SKM-1 treated with dmso at 0.1 percent for 144 hours (cell line): ENCODE data around the gene RNF4.
A peak's percentile ranks its signal among the peaks of the same experiment; 100 is the strongest.
"Not testable (repeated sequence)": the region's sequence is repeated elsewhere in the genome, so short reads cannot be mapped to it uniquely, and the experiment has no call there.

ENCODE experiments used
- DNase-seq: peaks from one replicate; lab custom pipeline; 2025; ENCODE audit not compliant: unreplicated experiment; lab: John Stamatoyannopoulos, UW

Gene RNF4

GRCh38 chr4:2526559-2526958 is 57.7 kb downstream of the RNF4 start:
- no peak for DNase-seq

DNA sequence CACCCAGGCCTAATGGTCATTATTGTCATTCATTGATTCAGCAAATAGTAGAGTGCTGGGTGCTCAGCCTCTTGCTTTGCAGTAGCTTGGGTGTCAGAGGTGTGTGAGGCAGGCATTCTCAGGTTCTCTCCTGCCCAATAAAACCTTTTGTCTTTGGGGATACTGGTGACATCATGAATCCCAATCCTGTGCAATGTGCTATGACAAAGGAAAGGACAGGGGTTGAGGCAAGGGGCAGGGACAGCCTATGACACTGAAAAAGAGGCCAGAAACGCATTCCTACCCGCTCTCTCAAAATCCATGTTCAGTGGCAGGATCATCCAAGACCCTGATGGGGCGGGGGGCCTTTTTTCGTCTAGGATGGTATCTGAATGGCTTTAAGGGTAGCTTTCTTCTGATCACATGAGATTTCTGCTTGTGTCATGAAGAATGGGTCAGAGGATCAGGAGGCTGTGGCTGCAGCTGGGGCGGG is 66.0 kb downstream of the RNF4 start:
- no peak for DNase-seq

GRCh38 chr4:2535376-2536192 is 66.7 kb downstream of the RNF4 start:
- DNase-seq, result peak; percentile 87

- peak; percentile 100 for DNase-seq
These were observed 67.5 kb downstream of the RNF4 start, which contains the start of gene FAM193A for GRCh38 chr4:2536193-2537010. Gene FAM193A, plus strand, starts transcription at chr4:2536647. Its CDS starts 269 bp downstream, at chr4:2536916.

GRCh38 chr4:2537011-2537830 is 68.3 kb downstream of the RNF4 start:
- DNase-seq, result peak; percentile 30

DNA sequence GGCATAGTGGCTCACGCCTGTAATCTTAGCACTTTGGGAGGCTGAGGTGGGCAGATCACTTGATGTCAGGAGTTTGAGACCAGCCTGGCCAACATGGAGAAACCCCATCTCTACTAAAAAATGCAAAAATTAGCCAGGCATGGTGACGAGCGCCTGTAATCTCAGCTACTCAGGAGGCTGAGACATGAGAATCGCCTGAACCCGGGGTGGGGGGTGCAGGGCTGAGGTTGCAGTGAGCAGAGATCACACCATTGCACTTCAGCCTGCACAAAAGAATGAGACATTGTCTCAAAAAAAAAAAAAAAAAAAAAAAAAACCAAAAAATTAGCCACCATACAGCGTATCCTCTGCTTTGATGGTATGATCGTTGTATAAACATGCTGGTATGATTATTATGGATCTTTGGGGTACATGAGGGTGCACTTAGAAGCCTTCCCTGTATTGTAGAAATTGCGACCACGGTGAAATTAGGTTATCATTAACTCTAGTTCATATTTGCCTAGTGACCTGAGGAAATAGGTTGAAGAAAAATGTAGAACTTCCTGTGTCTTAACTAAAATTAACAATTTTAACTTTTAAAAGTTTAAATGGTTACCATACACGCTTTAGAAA is 74.8 kb downstream of the RNF4 start:
- DNase-seq, result not testable (repeated sequence)

DNA sequence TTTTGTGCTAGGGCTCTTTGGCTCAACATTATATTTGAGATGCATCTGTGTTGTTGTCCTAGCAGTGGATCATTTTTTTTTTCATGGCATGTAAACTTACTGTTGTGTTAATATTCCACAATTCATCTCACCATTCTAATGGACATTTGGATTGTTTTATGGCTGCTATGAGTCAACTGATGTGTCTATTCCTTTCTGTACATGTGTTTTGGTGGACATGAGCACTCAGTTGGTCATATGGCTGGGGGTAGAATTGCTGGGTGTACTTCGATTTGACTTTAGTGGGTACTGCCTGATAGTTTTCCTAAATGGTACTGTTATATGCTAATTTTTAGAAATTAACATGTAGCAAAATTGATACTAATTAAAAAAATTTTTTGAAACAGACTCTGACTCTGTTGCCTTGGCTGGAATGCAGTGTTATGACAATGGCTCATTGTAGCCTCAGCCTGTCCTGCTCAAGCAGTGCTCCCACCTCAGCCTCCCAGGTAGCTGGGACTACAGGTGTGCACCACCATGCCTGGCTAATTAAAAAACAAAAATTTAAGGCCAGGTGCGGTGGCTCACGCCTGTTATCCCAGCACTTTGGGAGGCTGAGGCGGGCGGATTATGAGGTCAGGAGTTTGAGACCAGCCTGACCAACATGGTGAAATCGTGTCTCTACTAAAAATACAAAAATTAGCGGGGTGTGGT is 76.6 kb downstream of the RNF4 start:
- DNase-seq, result no peak

DNA sequence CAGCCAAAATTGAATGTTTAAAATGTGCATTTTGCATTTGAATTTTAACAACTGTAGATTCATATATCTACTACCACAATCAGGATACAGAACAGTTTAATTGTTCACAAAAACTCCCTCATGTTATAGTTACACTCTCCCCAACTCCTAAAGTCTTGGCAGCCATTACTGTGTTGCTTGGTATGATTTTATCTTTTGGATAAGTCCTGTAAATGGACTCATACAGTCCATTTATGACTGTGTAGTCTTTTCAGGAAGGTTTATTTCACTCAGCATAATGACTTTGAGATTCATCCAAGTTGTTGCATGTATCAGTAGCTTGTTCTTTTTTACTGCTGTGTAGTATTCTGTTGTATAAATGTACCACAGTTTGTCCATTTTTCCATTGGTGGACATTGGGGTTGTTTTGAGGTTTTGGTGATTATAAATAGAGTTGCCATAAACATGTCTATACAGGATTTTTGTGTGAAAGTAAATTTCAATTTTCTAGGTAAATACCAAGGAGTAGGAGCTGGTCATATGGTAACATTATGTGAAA is 77.4 kb downstream of the RNF4 start:
- DNase-seq, result no peak

DNA sequence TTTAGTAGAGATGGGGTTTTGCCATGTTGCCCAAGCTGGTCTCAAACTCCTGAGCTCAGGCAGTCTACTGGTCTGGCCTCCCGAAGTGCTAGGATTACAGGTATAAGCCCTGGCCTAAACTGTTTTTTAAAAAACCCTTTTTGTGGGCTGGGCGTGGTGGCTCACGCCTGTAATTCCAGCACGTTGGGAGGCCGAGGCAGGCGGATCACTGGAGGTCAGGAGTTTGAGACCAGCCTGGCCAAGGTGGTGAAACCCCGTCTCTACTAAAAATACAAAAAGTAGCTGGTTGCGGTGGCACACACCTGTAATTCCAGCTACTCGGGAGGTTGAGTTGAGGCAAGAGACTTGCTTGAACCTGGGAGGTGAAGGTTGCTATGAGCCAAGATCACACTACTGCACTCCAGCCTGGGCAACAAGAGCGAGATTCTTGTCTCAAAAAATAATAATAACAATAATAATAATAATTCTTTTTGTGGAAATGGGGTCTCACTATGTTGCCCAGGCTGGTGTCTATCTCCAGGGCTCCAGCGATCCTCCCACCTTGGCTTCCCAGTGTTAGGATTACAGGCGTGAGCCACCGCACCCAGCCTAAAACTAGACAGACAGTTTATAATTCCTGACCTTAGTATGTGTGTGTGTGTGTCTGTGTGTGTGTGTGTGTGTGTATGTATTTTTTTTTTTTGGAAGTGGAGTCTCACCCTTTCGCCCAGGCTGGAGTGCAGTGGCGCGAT is 78.2 kb downstream of the RNF4 start:
- not testable (repeated sequence) for DNase-seq

DNA sequence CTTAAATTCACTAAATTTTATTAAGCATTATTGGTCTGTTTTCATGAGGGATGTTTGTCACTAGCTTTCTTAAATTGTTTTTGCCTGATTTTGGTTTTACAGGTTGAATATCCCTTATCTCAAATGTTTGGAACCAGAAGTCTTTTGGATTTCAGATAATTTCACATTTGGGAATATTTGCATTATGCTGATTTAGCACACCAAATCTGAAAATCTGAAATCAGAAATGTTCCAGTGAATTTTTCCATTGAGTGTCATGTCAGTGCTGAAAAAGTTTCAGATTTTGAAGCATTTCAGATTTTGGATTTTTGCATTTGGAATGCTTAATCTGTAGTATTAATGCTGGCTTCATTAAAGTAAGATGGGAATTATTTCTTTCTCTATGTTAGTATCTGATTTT is 82.2 kb downstream of the RNF4 start:
- no peak for DNase-seq

DNA sequence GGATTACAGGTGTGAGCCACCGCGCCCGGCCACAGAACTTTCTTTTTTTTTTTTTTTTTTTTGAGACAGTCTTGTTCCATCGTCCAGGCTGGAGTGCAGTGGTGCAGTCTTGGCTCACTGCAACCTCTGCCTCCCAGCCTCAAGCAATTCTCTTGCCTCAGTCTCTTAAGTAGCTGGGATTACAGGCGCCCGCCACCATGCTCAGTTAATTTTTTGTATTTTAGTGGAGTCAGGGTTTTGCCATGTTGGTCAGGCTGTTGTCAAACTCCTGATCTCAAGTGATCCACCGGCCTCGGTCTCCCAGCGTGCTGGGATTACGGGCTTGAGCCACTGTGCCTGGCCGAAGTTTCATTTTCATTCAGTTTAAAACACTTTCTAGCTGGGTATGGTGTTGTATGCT is 83.9 kb downstream of the RNF4 start:
- DNase-seq, result no peak

DNA sequence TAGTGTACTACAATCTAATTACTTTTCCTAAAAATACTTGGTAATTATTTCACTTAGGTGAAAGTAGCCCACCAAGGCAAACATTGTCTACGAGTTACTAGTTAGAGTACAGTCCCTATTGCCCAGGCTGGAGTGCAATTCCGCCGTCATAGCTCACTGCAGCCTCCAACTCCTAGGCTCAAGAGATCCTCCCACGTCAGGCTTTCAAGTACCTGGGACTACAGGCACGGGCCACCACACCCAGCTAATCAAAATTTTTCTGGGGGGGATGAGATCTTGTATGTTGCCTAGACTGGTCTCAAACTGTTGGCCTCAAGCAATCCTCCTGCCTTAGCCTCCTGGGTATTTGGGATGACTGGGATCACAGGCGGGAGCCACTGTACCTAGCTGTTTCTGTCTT is 89.4 kb downstream of the RNF4 start:
- no peak for DNase-seq

- DNase-seq, result no peak
These were observed 91.3 kb downstream of the RNF4 start for GRCh38 chr4:2560167-2560566.
